Thyroid gland (tissue), 4 donors: Measurements from ENCODE around the gene NEFH.

Experiments used
- CTCF ChIP-seq, 6 experiments: fragments of 200-600 bp in 3 of 6; fragments of 450-650 bp in 3 of 6; sonication (generic) in 3 of 6; IDR thresholded peaks; one replicate each; pipeline ENCODE4 v1.5.1; 2016 to 2019; ENCODE audit warnings: antibody characterized with exemption in 6 of 6, mild to moderate bottlenecking in 2 of 6, inconsistent platforms in 1 of 6, moderate library complexity in 1 of 6
- POLR2A ChIP-seq, 2 donors: fragments of 450-650 bp; IDR thresholded peaks; one replicate each; pipeline ENCODE4 v1.6.1; 2017; ENCODE audit warnings: antibody characterized with exemption in 2 of 2, mild to moderate bottlenecking in 2 of 2, moderate library complexity in 1 of 2

GRCh38 chr22:29491012-29491411 is 11.0 kb downstream of the NEFH start:
- TF ChIP-seq CTCF (IDR thresholded peaks at IDR 0.05) (no peak), POLR2A (IDR thresholded peaks at IDR 0.05) (no peak)
